ENCODE data around the gene LRRC25. TPM values are rescaled to one million over a fixed set of nuclear protein-coding genes. Genes with fewer than 3 reads are reported as not detected.

LRRC25 gene
- total and polyA plus RNA-seq, 2 donors (not counting 3 experiments of a cell fraction or from before 2014, with no cell fraction given) = not detected

- FAIRE-seq = no peak
- Histone ChIP-seq H3K9me1 (replicated peaks; ENCODE audit: control insufficient read depth, extremely low read depth, insufficient read depth, low read length) (no peaks in the 10 kb centered on the region), H2AFZ (ENCODE audit: low read depth, low read length) (no peak overlapping the region), H3K27ac (ENCODE audit: insufficient read depth, low read depth, low read length) (no peak overlapping the region), H3K4me3 (replicated peaks in 1 of 3; ENCODE audit: insufficient read depth in 1 of 3, low read depth in 1 of 3, low read length in 3 of 3) (no peak overlapping the region), H3K79me2 (ENCODE audit: control insufficient read depth, insufficient read depth, low read length) (no peaks in the 10 kb centered on the region), H3K27me3 (ENCODE audit: control insufficient read depth in 2 of 2, insufficient read depth in 2 of 2, low read length in 2 of 2) (no peaks in the 10 kb centered on the region), H3K36me3 (ENCODE audit: control insufficient read depth in 2 of 2, extremely low read depth in 1 of 2, insufficient read depth in 2 of 2, low read length in 2 of 2) (peaks cover 0 to 7% of the 10 kb centered on the region in 2 experiments), H4K20me1 (replicated peaks; ENCODE audit: control insufficient read depth, extremely low read depth, insufficient read depth, low read length) (no peaks in the 10 kb centered on the region), H3K9me3 (replicated peaks; ENCODE audit: control insufficient read depth, insufficient read depth, low read length) (no peaks in the 10 kb centered on the region), H3K4me2 (ENCODE audit: insufficient read depth, low read length) (no peak overlapping the region), H3K9ac (replicated peaks; ENCODE audit: extremely low read depth, insufficient read depth, low read length) (no peak overlapping the region), H3K4me1 (ENCODE audit: control insufficient read depth, extremely low read depth, insufficient read depth, low read length) (peaks cover 28% of the 10 kb centered on the region)
- ChIA-PET CTCF (interaction anchor here (1.2 to 2.9 kb wide), 3 partner anchors 25 to 49 kb away, joined by 5 to 20 read pairs (median 8); partner anchors contain the start of gene GDF15), POLR2A (interaction anchor here (6.5 kb wide), 1 partner anchor 25 kb away, joined by 87 read pairs; the partner anchor contains the start of gene GDF15)
- TF ChIP-seq EZH2 (IDR thresholded peaks at IDR 0.05; ENCODE audit: borderline replicate concordance, low read depth, low read length, severe bottlenecking) (no peak), JUN (IDR thresholded peaks at IDR 0.05; ENCODE audit: borderline replicate concordance, insufficient read depth, insufficient read length, low read depth) (no peak), CTCF (IDR thresholded peaks at IDR 0.05; ENCODE audit: extremely low read depth in 1 of 2, insufficient read depth in 1 of 2, low read depth in 1 of 2, low read length in 2 of 2) (no peak), POLR2A (IDR thresholded peaks at IDR 0.05; ENCODE audit: low read depth, low read length) (no peak), FOS (IDR thresholded peaks at IDR 0.05; ENCODE audit: borderline replicate concordance, insufficient read depth, low read length) (no peak), MAX (IDR thresholded peaks at IDR 0.05; ENCODE audit: insufficient read depth, insufficient read length) (no peak), POLR2AphosphoS5 (IDR thresholded peaks at IDR 0.05; ENCODE audit: insufficient read depth, low read depth, low read length) (no peak), GATA2 (IDR thresholded peaks at IDR 0.05; ENCODE audit: insufficient read depth, insufficient read length, low read depth, low read length) (no peak), MYC (IDR thresholded peaks at IDR 0.05; ENCODE audit: low read depth, low read length) (no peak)
- intact Hi-C loops (cut with micrococcal nuclease) (no loop called here), dilution Hi-C loops (cut with MboI; ENCODE audit: extremely low pct_ligation_motif_present, low sequenced_read_pairs) (no loop called here)
- no TSS peak for BruUV-seq (replicated peaks)
- DNase-seq (ENCODE audit: low read depth, low spot score) = no peak
These were observed 35.8 kb downstream of the LRRC25 start for GRCh38 chr19:18361646-18362045.

All from endothelial cell of umbilical vein (primary cell).